Measurements from ENCODE around the gene SH3GL1.

Gene SH3GL1

DNA sequence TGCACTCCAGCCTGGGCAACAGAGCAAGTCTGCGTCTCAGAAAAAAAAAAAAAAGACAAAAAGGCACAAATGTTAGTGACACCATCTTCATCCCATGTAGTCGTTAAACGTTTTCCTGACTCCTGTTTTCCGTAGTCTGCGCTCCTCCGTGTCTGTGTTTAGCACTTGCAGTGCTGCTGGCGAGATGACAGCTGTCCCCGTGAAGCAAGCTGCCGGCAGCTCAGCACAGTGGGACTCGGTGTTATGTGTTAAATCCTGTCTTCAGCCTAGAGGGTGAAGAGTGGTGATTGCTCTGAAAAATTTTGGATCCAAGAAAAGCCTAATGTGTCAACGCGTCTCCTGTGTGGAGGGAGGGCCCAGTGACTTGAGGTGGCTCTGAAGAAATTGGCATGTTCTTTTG lies 38.9 kb upstream of the SH3GL1 start:
- TF ChIP-seq, protein P1, sequence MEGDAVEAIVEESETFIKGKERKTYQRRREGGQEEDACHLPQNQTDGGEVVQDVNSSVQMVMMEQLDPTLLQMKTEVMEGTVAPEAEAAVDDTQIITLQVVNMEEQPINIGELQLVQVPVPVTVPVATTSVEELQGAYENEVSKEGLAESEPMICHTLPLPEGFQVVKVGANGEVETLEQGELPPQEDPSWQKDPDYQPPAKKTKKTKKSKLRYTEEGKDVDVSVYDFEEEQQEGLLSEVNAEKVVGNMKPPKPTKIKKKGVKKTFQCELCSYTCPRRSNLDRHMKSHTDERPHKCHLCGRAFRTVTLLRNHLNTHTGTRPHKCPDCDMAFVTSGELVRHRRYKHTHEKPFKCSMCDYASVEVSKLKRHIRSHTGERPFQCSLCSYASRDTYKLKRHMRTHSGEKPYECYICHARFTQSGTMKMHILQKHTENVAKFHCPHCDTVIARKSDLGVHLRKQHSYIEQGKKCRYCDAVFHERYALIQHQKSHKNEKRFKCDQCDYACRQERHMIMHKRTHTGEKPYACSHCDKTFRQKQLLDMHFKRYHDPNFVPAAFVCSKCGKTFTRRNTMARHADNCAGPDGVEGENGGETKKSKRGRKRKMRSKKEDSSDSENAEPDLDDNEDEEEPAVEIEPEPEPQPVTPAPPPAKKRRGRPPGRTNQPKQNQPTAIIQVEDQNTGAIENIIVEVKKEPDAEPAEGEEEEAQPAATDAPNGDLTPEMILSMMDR (IDR thresholded peaks at IDR 0.05; ENCODE audit: control insufficient read depth, extremely low read depth, insufficient read depth), result no peak
- H3K4me3 ChIP-seq (ENCODE audit: low read depth, low read length), result no peak overlapping the region
- no peak for DNase-seq (ENCODE audit: low read depth)

GRCh38 chr19:4437103-4437502 lies 36.8 kb upstream of the SH3GL1 start:
- no peak overlapping the region for H3K4me3 ChIP-seq (ENCODE audit: low read depth, low read length)
- TF ChIP-seq, protein P1 (IDR thresholded peaks at IDR 0.05; ENCODE audit: control insufficient read depth, extremely low read depth, insufficient read depth), result no peak
- DNase-seq (ENCODE audit: low read depth), result no peak

GRCh38 chr19:4436231-4436630 lies 35.9 kb upstream of the SH3GL1 start:
- TF ChIP-seq, protein P1 (IDR thresholded peaks at IDR 0.05; ENCODE audit: control insufficient read depth, extremely low read depth, insufficient read depth), result no peak

DNA sequence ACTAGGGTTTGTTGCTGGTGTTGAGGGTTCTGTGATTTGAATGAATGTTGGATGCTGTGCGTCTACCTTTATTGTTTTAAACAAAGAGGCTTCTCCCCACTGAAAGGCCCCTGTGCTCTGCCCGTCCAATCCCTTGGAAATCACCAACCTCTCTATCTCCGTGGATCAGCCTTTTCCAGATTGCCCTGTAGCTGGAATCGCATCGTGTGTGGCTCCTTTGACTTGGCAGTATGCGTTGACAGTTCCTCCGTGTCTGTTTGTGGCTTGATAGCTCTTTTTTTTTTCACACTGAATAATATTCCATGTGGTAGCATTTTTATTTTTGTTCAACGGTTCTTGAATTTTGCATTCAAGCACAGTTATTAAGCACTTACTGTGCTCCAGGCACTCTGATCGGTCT lies 34.0 kb upstream of the SH3GL1 start:
- no peak for DNase-seq (ENCODE audit: low read depth)
- no peak overlapping the region for H3K4me3 ChIP-seq (ENCODE audit: low read depth, low read length)
- TF ChIP-seq, protein P1 (IDR thresholded peaks at IDR 0.05; ENCODE audit: control insufficient read depth, extremely low read depth, insufficient read depth), result no peak

More at GRCh38 chr19:4436231-4436630, 35.9 kb upstream of the SH3GL1 start:
- no peak for DNase-seq (ENCODE audit: low read depth)
- no peak overlapping the region for H3K4me3 ChIP-seq (ENCODE audit: low read depth, low read length)

DNA sequence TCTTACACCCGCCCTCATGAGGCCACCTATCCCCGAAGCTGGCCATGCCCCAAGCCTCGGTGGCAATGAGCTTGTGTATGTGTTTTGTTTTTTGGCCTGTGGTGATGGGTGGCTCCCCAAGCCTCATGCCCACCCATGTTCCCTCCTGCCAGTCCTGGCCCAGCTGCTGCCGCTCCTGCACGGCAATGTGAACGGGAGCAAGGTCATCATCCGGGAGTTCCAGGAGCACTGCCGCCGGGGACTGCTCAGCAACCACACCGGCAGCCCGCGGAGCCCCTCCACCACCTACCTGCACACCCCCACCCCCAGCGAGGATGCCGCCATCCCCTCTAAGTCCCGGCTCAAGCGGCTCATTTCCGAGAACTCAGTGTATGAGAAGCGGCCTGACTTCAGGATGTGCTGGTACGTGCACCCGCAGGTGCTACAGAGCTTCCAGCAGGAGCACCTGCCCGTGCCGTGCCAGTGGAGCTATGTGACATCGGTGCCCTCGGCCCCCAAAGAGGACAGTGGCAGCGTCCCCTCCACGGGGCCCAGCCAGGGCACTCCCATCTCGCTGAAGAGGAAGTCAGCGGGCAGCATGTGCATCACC lies 32.7 kb upstream of the SH3GL1 start:
- no peak for DNase-seq (ENCODE audit: low read depth)
- TF ChIP-seq, protein P1 (IDR thresholded peaks at IDR 0.05; ENCODE audit: control insufficient read depth, extremely low read depth, insufficient read depth), result no peak
- H3K4me3 ChIP-seq (ENCODE audit: low read depth, low read length), result no peak overlapping the region

- DNase-seq (ENCODE audit: low read depth), result no peak
- TF ChIP-seq, protein P1 (IDR thresholded peaks at IDR 0.05; ENCODE audit: control insufficient read depth, extremely low read depth, insufficient read depth), result no peak
- no peak overlapping the region for H3K4me3 ChIP-seq (ENCODE audit: low read depth, low read length)
These were observed 31.7 kb upstream of the SH3GL1 start for GRCh38 chr19:4431808-4432674.

All from LNCaP clone FGC (cell line).